ENCODE results near the gene KATNA1. TPM values are rescaled to one million over a fixed set of nuclear protein-coding genes. Genes with fewer than 3 reads are reported as not detected.

The KATNA1 gene
- total RNA-seq, 1 donor = 36.9 TPM

DNA sequence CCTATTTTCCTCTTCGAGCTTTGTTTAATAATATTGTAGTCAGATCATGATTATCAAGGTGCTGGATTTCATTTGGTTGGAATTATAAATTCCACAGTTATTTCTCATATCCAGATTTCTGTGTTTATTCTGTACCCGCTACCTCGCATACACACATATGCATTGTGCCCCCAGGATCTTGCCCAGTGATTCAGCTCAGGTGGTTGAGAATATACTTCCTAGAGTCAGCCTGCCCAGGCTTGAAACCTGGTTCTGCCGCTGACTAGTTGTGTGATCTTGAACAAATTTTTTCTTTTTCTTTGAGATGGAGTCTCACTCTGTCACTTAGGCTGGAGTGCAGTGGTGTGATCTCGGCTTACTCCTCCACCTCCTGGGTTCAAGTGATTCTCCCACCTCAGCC lies 67.6 kb downstream of the KATNA1 start:
- DNase-seq (ENCODE audit: insufficient read length, low spot score, missing footprints) = no peak
- Histone ChIP-seq H3K27ac (ENCODE audit: low read depth, low read length) (no peak overlapping the region), H3K79me2 (ENCODE audit: insufficient read depth, low read length) (peaks cover 5% of the 10 kb centered on the region), H3K9me3 (ENCODE audit: low read depth, low read length) (no peaks in the 10 kb centered on the region), H3K4me2 (ENCODE audit: insufficient read depth, low read length) (no peak overlapping the region), H4K20me1 (ENCODE audit: insufficient read depth, low read length) (no peaks in the 10 kb centered on the region), H3K4me1 (ENCODE audit: insufficient read depth, low read length) (no peaks in the 10 kb centered on the region), H3K36me3 (ENCODE audit: insufficient read depth, low read length) (peaks cover 13% of the 10 kb centered on the region), H2AFZ (ENCODE audit: low read length) (no peak overlapping the region), H3K27me3 (ENCODE audit: insufficient read depth, low read length) (no peaks in the 10 kb centered on the region), H3K4me3 (ENCODE audit: insufficient read depth, low read length) (no peak overlapping the region)
- TF ChIP-seq, protein P1, sequence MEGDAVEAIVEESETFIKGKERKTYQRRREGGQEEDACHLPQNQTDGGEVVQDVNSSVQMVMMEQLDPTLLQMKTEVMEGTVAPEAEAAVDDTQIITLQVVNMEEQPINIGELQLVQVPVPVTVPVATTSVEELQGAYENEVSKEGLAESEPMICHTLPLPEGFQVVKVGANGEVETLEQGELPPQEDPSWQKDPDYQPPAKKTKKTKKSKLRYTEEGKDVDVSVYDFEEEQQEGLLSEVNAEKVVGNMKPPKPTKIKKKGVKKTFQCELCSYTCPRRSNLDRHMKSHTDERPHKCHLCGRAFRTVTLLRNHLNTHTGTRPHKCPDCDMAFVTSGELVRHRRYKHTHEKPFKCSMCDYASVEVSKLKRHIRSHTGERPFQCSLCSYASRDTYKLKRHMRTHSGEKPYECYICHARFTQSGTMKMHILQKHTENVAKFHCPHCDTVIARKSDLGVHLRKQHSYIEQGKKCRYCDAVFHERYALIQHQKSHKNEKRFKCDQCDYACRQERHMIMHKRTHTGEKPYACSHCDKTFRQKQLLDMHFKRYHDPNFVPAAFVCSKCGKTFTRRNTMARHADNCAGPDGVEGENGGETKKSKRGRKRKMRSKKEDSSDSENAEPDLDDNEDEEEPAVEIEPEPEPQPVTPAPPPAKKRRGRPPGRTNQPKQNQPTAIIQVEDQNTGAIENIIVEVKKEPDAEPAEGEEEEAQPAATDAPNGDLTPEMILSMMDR (IDR thresholded peaks at IDR 0.05; ENCODE audit: extremely low read depth, low read depth, low read length) = no peak

DNA sequence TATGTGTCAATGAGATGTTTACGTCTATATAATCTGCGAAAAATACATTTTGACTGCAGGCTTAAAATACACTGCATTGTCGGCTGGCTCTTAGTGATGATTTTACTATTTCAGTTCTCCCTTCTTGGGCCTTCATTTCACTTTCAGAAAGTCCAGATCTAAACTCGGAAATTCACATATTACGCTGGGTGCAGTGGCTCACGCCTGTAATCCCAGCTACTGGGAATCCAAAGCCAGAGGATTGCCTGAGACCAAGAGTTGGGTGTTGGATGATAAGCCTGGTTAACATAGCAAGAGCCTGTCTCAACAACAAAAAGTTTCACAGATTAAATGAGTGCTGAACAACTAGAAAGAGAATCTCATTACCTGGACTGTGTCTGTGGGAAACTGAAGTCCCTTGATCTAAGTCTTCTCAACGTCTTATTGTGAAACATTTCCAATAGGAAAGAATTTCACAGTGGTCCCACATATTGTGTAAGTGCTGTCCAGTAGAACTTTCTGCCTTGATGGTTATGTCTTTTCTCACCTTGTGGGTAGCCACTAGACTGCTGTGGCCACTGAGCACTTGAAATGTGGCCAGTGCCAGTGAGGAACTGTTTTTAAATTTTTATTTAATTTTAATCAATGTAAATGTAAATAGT lies 80.4 kb downstream of the KATNA1 start:
- Histone ChIP-seq H3K4me2 (ENCODE audit: insufficient read depth, low read length) (peak overlapping the region; percentile 92), H3K36me3 (ENCODE audit: insufficient read depth, low read length) (no peaks in the 10 kb centered on the region), H2AFZ (ENCODE audit: low read length) (no peak overlapping the region), H3K27ac (ENCODE audit: low read depth, low read length) (no peak overlapping the region), H3K27me3 (ENCODE audit: insufficient read depth, low read length) (no peaks in the 10 kb centered on the region), H3K4me3 (ENCODE audit: insufficient read depth, low read length) (no peak overlapping the region), H3K79me2 (ENCODE audit: insufficient read depth, low read length) (peaks cover 50% of the 10 kb centered on the region), H3K4me1 (ENCODE audit: insufficient read depth, low read length) (peaks cover 24% of the 10 kb centered on the region), H4K20me1 (ENCODE audit: insufficient read depth, low read length) (peaks cover 17% of the 10 kb centered on the region), H3K9me3 (ENCODE audit: low read depth, low read length) (no peaks in the 10 kb centered on the region)
- DNase-seq (ENCODE audit: insufficient read length, low spot score, missing footprints) = no peak
- TF ChIP-seq, protein P1 (IDR thresholded peaks at IDR 0.05; ENCODE audit: extremely low read depth, low read depth, low read length) = no peak

DNA sequence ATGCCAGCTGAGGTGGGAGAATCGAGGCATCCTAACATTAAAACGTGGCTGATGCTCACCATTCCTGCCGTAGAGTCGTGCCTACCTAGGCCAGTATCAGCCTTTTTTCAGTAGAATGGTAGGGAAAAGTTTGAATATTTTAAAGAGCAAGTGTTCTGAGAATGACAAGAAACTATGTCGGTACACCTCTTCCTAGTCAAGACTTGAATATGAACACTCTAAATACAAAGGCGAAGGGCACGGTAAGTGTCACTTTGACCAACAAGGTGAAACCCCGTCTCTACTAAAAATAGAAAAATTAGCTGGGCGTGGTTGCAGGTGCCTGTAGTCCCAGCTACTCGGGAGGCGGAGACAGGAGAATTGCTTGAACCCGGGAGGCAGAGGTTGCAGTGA lies 81.3 kb downstream of the KATNA1 start:
- H3K27me3 ChIP-seq (ENCODE audit: insufficient read depth, low read length) = no peaks in the 10 kb centered on the region
- DNase-seq (ENCODE audit: insufficient read length, low spot score, missing footprints) = no peak
- no peaks in the 10 kb centered on the region for H3K9me3 ChIP-seq (ENCODE audit: low read depth, low read length)
- peaks cover 17% of the 10 kb centered on the region for H4K20me1 ChIP-seq (ENCODE audit: insufficient read depth, low read length)
- TF ChIP-seq, protein P1 (IDR thresholded peaks at IDR 0.05; ENCODE audit: extremely low read depth, low read depth, low read length) = no peak
- H3K79me2 ChIP-seq (ENCODE audit: insufficient read depth, low read length) = peaks cover 45% of the 10 kb centered on the region
- H3K36me3 ChIP-seq (ENCODE audit: insufficient read depth, low read length) = no peaks in the 10 kb centered on the region
- H2AFZ ChIP-seq (ENCODE audit: low read length) = peak overlapping the region; percentile 96
- H3K4me3 ChIP-seq (ENCODE audit: insufficient read depth, low read length) = peak overlapping the region; percentile 95
- H3K4me1 ChIP-seq (ENCODE audit: insufficient read depth, low read length) = peaks cover 25% of the 10 kb centered on the region
- peak overlapping the region; percentile 73 for H3K27ac ChIP-seq (ENCODE audit: low read depth, low read length)
- H3K4me2 ChIP-seq (ENCODE audit: insufficient read depth, low read length) = peak overlapping the region; percentile 92

DNA sequence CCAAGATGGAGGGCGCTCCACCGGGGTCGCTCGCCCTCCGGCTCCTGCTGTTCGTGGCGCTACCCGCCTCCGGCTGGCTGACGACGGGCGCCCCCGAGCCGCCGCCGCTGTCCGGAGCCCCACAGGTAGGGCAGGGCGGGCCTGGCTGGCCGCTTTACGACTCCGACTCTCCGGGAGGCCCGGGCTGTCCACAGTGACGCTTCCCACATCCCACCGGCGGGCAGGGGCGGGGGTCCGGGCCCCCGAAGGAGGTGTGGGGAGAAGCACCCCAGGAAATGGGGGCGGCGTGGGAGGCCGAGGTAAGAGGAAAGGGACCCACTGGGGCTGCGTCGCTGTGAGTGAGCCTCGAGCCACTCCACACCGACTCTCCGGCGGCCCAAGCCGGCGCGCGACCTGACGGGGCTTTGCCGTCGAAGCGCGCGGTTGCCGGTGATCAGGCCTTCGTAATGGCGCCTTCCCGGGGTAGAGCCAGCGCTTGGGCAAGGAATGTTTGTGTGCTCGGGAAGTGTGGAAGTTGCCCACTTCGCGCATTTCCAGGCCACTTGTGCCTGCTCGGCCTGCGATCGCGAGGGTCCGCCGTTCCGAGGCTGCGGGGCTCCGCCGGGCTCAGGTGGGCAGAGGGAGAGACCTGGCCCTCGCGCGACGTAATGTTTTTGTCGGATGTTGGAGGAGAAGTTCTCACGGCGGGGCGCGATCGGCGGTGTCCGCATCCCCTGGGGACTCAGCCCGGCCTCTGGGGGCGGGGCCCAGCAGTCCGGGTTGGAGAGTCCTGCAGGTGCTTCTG lies 81.9 kb downstream of the KATNA1 start:
- H3K79me2 ChIP-seq (ENCODE audit: insufficient read depth, low read length) = peaks cover 43% of the 10 kb centered on the region
- H3K27me3 ChIP-seq (ENCODE audit: insufficient read depth, low read length) = no peaks in the 10 kb centered on the region
- peak overlapping the region; percentile 96 for H2AFZ ChIP-seq (ENCODE audit: low read length)
- H3K4me2 ChIP-seq (ENCODE audit: insufficient read depth, low read length) = peak overlapping the region; percentile 92
- TF ChIP-seq, protein P1 (IDR thresholded peaks at IDR 0.05; ENCODE audit: extremely low read depth, low read depth, low read length) = no peak
- DNase-seq (ENCODE audit: insufficient read length, low spot score, missing footprints) = peak; percentile 90
- H4K20me1 ChIP-seq (ENCODE audit: insufficient read depth, low read length) = peaks cover 17% of the 10 kb centered on the region
- peaks cover 25% of the 10 kb centered on the region for H3K4me1 ChIP-seq (ENCODE audit: insufficient read depth, low read length)
- peak overlapping the region; percentile 73 for H3K27ac ChIP-seq (ENCODE audit: low read depth, low read length)
- no peaks in the 10 kb centered on the region for H3K36me3 ChIP-seq (ENCODE audit: insufficient read depth, low read length)
- H3K4me3 ChIP-seq (ENCODE audit: insufficient read depth, low read length) = peak overlapping the region; percentile 95
- H3K9me3 ChIP-seq (ENCODE audit: low read depth, low read length) = no peaks in the 10 kb centered on the region
